ENCODE measurements around the gene ATOH1.

Gene ATOH1

GRCh38 chr4:93867416-93868001 is 39.0 kb downstream of the ATOH1 start:
- no peak for TF ChIP-seq CTCF (conservative IDR thresholded peaks at IDR 0.05; ENCODE audit: low read length)
- H3K4me3 ChIP-seq (ENCODE audit: low read length): no peak overlapping the region
- no peak for DNase-seq (ENCODE audit: low read depth)

- H3K4me3 ChIP-seq (ENCODE audit: low read length): no peak overlapping the region
- TF ChIP-seq CTCF (conservative IDR thresholded peaks at IDR 0.05; ENCODE audit: low read length): no peak
Observed at GRCh38 chr4:93870876-93871458, 42.4 kb downstream of the ATOH1 start.

GRCh38 chr4:93876754-93877153 is 48.2 kb downstream of the ATOH1 start:
- no peak overlapping the region for H3K4me3 ChIP-seq (ENCODE audit: low read length)
- TF ChIP-seq CTCF (conservative IDR thresholded peaks at IDR 0.05; ENCODE audit: low read length): no peak
- DNase-seq (ENCODE audit: low read depth): no peak

More at GRCh38 chr4:93870876-93871458, 42.4 kb downstream of the ATOH1 start:
- DNase-seq (ENCODE audit: low read depth): no peak

GRCh38 chr4:93878566-93878965 is 50.0 kb downstream of the ATOH1 start:
- no peak overlapping the region for H3K4me3 ChIP-seq (ENCODE audit: low read length)
- DNase-seq (ENCODE audit: low read depth): no peak
- TF ChIP-seq CTCF (conservative IDR thresholded peaks at IDR 0.05; ENCODE audit: low read length): no peak

GRCh38 chr4:93879919-93880318 is 51.4 kb downstream of the ATOH1 start:
- no peak for DNase-seq (ENCODE audit: low read depth)
- H3K4me3 ChIP-seq (ENCODE audit: low read length): no peak overlapping the region
- TF ChIP-seq CTCF (conservative IDR thresholded peaks at IDR 0.05; ENCODE audit: low read length): no peak
